ENCODE data around the gene CREG2.
A peak's percentile ranks its signal among the peaks of the same experiment; 100 is the strongest.

Gene CREG2
- 0 to 0.54 (median 0) reads per million in 4 donors for total RNA-seq

- DNase-seq: peak; percentile 29 to 59 (median 37)
Measured at GRCh38 chr2:101387151-101387834, at the start of gene CREG2. CREG2 (minus strand) TSS chr2:101387503; CDS start chr2:101387457, 46 bp downstream.

- no peak for DNase-seq
Measured at GRCh38 chr2:101435001-101435862, 47.9 kb upstream of the CREG2 start.

GRCh38 chr2:101433465-101433864, 46.2 kb upstream of the CREG2 start:
- DNase-seq: no peak

GRCh38 chr2:101432411-101433181, 45.3 kb upstream of the CREG2 start:
- no peak for DNase-seq

- DNase-seq: no peak
Measured at GRCh38 chr2:101431486-101431885, 44.2 kb upstream of the CREG2 start.

- DNase-seq: no peak
Measured at GRCh38 chr2:101430156-101430555, 42.9 kb upstream of the CREG2 start.

GRCh38 chr2:101429453-101429852, 42.1 kb upstream of the CREG2 start:
- DNase-seq: no peak

GRCh38 chr2:101428422-101429176, 41.3 kb upstream of the CREG2 start:
- no peak for DNase-seq

GRCh38 chr2:101427743-101428142, 40.4 kb upstream of the CREG2 start:
- DNase-seq: no peak

GRCh38 chr2:101427240-101427639, 39.9 kb upstream of the CREG2 start:
- no peak for DNase-seq

- no peak for DNase-seq
Measured at GRCh38 chr2:101426822-101427221, 39.5 kb upstream of the CREG2 start.

GRCh38 chr2:101420623-101421022, 33.3 kb upstream of the CREG2 start:
- no peak for DNase-seq

- DNase-seq: peak in 4 of 5 donors; percentile 29 to 61 (median 54)
Measured at GRCh38 chr2:101419096-101419663, 31.9 kb upstream of the CREG2 start.

GRCh38 chr2:101418460-101419095, 31.3 kb upstream of the CREG2 start:
- no peak for DNase-seq

GRCh38 chr2:101416609-101417008, 29.3 kb upstream of the CREG2 start:
- no peak for DNase-seq

- no peak for DNase-seq
Measured at GRCh38 chr2:101415884-101416283, 28.6 kb upstream of the CREG2 start.

GRCh38 chr2:101415220-101415619, 27.9 kb upstream of the CREG2 start:
- no peak for DNase-seq

GRCh38 chr2:101412092-101412694, 24.9 kb upstream of the CREG2 start:
- DNase-seq: no peak

- no peak for DNase-seq
Measured at GRCh38 chr2:101410746-101411145, 23.4 kb upstream of the CREG2 start.

- no peak for DNase-seq
Measured at GRCh38 chr2:101410114-101410513, 22.8 kb upstream of the CREG2 start.

GRCh38 chr2:101409699-101410098, 22.4 kb upstream of the CREG2 start:
- no peak for DNase-seq

Data from T-helper 1 cell (primary cell).